ENCODE data around the gene SPIN1. TPM values are rescaled to one million over a fixed set of nuclear protein-coding genes. Genes with fewer than 3 reads are reported as not detected.
"Not testable (repeated sequence)": the region's sequence is repeated elsewhere in the genome, so short reads cannot be mapped to it uniquely, and the experiment has no call there.

SPIN1 gene
- polyA plus RNA-seq, 1 donor: 83.0 TPM

DNA sequence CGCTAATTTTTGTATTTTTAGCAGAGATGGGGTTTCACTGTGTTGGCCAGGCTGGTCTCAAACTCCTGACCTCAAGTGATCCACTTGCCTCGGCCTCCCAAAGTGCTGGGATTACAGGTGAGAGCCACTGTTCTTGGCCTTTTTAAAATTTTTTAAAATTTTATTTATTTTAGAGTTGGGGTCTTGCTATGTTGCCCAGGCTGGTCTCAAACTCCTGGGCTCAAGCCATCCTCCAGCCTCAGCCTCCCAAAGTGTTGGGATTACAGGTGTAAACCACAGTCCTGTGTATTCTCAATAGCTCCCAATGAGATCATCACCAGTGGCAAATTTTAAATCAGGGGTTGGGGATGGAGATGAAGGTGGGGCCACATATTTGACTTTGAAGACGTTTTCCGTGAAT lies 2.1 kb upstream of the SPIN1 start:
- not testable (repeated sequence) for H3K4me1 ChIP-seq (ENCODE audit: control insufficient read depth, insufficient read depth, low read length); H3K4me3 ChIP-seq (ENCODE audit: low read length); H3K27me3 ChIP-seq (ENCODE audit: control insufficient read depth, insufficient read depth, low read length); H3K36me3 ChIP-seq (ENCODE audit: control insufficient read depth, insufficient read depth, low read length); H3K9me3 ChIP-seq (ENCODE audit: control insufficient read depth, low read depth, low read length); DNase-seq
- 92% methylated on average over 2 of the region's 4 CpGs for WGBS (ENCODE audit: insufficient coverage, low lambda C conversion rate)
- peak overlapping the region; percentile 99 for H3K27ac ChIP-seq (ENCODE audit: low read length)

DNA sequence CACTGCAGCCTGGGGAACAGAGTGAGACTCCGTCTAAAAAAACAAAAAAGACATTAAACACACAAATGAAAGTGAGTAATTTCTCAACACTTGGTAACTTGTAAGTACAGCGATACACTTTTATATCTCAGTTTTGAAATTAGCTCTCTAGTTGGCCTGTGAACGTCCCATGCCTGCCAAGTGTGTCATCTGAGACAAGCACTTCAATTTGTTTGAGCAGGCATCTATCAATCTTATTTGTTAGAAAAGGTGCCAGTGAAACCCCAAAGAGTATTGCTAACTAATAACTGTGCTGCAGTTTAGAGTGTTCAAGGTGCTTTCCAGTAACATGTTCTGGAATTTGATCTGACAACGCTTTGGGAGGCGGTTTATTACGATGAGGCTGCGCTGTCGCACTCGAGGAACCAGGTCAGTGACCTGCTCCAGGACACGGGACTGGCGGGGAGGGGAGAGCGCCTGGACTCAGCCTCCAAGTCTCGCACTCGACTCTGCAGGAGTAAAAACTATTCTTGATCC lies 1.1 kb upstream of the SPIN1 start:
- H3K27me3 ChIP-seq (ENCODE audit: control insufficient read depth, insufficient read depth, low read length): no peaks in the 10 kb centered on the region
- H3K9me3 ChIP-seq (ENCODE audit: control insufficient read depth, low read depth, low read length): no peaks in the 10 kb centered on the region
- peak; percentile 84 to 90 for DNase-seq
- H3K4me1 ChIP-seq (ENCODE audit: control insufficient read depth, insufficient read depth, low read length): peaks cover 7% of the 10 kb centered on the region
- H3K27ac ChIP-seq (ENCODE audit: low read length): peak overlapping the region; percentile 99
- no CpG with 5 or more reads among the region's 14 CpGs for WGBS (ENCODE audit: insufficient coverage, low lambda C conversion rate)
- peaks cover 8% of the 10 kb centered on the region for H3K36me3 ChIP-seq (ENCODE audit: control insufficient read depth, insufficient read depth, low read length)
- H3K4me3 ChIP-seq (ENCODE audit: low read length): peak overlapping the region; percentile 85

GRCh38 chr9:88387552-88388202 lies 567 bp upstream of the SPIN1 start:
- Histone ChIP-seq H3K27ac (ENCODE audit: low read length) (peak overlapping the region; percentile 99), H3K4me1 (ENCODE audit: control insufficient read depth, insufficient read depth, low read length) (peaks cover 7% of the 10 kb centered on the region), H3K4me3 (ENCODE audit: low read length) (peak overlapping the region; percentile 85), H3K9me3 (ENCODE audit: control insufficient read depth, low read depth, low read length) (no peaks in the 10 kb centered on the region), H3K27me3 (ENCODE audit: control insufficient read depth, insufficient read depth, low read length) (no peaks in the 10 kb centered on the region), H3K36me3 (ENCODE audit: control insufficient read depth, insufficient read depth, low read length) (peaks cover 8% of the 10 kb centered on the region)
- no CpG with 5 or more reads among the region's 40 CpGs for WGBS (ENCODE audit: insufficient coverage, low lambda C conversion rate)
- DNase-seq: peak in 1 of 2 donors; percentile 53

- peaks cover 8% of the 10 kb centered on the region for H3K36me3 ChIP-seq (ENCODE audit: control insufficient read depth, insufficient read depth, low read length)
- 0% methylated on average over 1 of the region's 71 CpGs for WGBS (ENCODE audit: insufficient coverage, low lambda C conversion rate)
These were observed 802 bp downstream of the SPIN1 start for GRCh38 chr9:88388886-88389605.

DNA sequence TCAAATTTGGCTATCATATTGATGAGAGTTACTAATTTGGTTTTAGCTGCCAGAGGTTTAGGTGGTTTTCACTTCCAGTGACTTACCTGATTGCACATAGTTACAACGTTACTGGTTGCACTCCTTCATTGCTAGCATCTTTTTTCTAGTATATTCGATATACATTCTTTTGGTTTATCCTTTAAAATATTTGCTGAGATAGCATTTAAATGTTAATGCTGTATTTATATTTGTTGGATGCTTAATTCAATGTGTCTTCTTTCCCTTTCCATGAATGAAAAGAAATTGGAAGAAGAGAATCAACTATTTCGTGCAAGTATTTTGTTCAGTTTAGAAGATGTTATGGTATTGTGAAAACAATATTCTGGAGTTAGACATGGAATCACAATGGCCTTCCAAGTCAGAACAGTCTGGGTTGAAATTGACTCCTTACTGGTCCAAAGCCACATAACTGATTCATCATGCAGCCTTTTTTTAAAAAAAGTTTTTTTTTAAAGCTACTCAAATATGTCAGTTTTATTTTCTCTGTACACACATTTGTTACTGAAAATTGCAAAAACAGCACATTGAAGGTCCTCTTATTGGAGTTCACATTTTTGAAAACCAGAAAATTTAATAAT lies 2.2 kb downstream of the SPIN1 start:
- no peak overlapping the region for H3K4me3 ChIP-seq (ENCODE audit: low read length)
- peaks cover 7% of the 10 kb centered on the region for H3K4me1 ChIP-seq (ENCODE audit: control insufficient read depth, insufficient read depth, low read length)
- 83% methylated on average over 3 of the region's 3 CpGs for WGBS (ENCODE audit: insufficient coverage, low lambda C conversion rate)
- no peaks in the 10 kb centered on the region for H3K9me3 ChIP-seq (ENCODE audit: control insufficient read depth, low read depth, low read length)
- H3K36me3 ChIP-seq (ENCODE audit: control insufficient read depth, insufficient read depth, low read length): peaks cover 8% of the 10 kb centered on the region
- no peaks in the 10 kb centered on the region for H3K27me3 ChIP-seq (ENCODE audit: control insufficient read depth, insufficient read depth, low read length)
- no peak for DNase-seq
- H3K27ac ChIP-seq (ENCODE audit: low read length): no peak overlapping the region

More at GRCh38 chr9:88388886-88389605, 802 bp downstream of the SPIN1 start:
- H3K27me3 ChIP-seq (ENCODE audit: control insufficient read depth, insufficient read depth, low read length): no peaks in the 10 kb centered on the region
- DNase-seq: peak; percentile 54 to 74
- peaks cover 7% of the 10 kb centered on the region for H3K4me1 ChIP-seq (ENCODE audit: control insufficient read depth, insufficient read depth, low read length)
- H3K27ac ChIP-seq (ENCODE audit: low read length): peak overlapping the region; percentile 71
- no peaks in the 10 kb centered on the region for H3K9me3 ChIP-seq (ENCODE audit: control insufficient read depth, low read depth, low read length)
- H3K4me3 ChIP-seq (ENCODE audit: low read length): peak overlapping the region; percentile 56

GRCh38 chr9:88391236-88391635 lies 3.0 kb downstream of the SPIN1 start:
- Histone ChIP-seq H3K27ac (ENCODE audit: low read length) (no peak overlapping the region), H3K9me3 (ENCODE audit: control insufficient read depth, low read depth, low read length) (no peaks in the 10 kb centered on the region), H3K27me3 (ENCODE audit: control insufficient read depth, insufficient read depth, low read length) (no peaks in the 10 kb centered on the region), H3K36me3 (ENCODE audit: control insufficient read depth, insufficient read depth, low read length) (peaks cover 8% of the 10 kb centered on the region), H3K4me1 (ENCODE audit: control insufficient read depth, insufficient read depth, low read length) (peaks cover 7% of the 10 kb centered on the region), H3K4me3 (ENCODE audit: low read length) (no peak overlapping the region)
- no CpG with 5 or more reads among the region's 2 CpGs for WGBS (ENCODE audit: insufficient coverage, low lambda C conversion rate)
- DNase-seq: no peak

DNA sequence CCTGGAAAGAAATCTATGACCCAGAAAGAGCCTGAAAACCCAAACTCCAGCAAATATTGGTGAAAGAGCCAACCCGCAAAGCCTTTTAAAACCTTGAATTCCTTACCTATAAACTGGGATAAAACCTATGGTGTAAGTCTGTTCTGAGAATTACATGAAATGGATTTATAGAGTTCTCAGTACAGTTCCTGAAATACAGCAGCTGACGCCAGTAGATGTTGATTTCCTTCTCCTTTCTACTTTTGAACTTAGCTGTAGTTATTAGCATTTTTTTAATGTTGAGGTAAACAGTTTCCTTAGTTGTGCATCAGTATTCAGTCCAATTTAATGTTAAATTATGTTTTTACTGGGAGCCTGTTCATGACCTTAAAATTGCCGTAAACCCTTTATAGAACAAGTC lies 3.7 kb downstream of the SPIN1 start:
- no peak for DNase-seq
- WGBS (ENCODE audit: insufficient coverage, low lambda C conversion rate): 83% methylated on average over 1 of the region's 3 CpGs
- H3K27ac ChIP-seq (ENCODE audit: low read length): no peak overlapping the region
- H3K4me3 ChIP-seq (ENCODE audit: low read length): no peak overlapping the region
- no peaks in the 10 kb centered on the region for H3K4me1 ChIP-seq (ENCODE audit: control insufficient read depth, insufficient read depth, low read length)
- no peaks in the 10 kb centered on the region for H3K9me3 ChIP-seq (ENCODE audit: control insufficient read depth, low read depth, low read length)
- no peaks in the 10 kb centered on the region for H3K27me3 ChIP-seq (ENCODE audit: control insufficient read depth, insufficient read depth, low read length)
- peaks cover 8% of the 10 kb centered on the region for H3K36me3 ChIP-seq (ENCODE audit: control insufficient read depth, insufficient read depth, low read length)

DNA sequence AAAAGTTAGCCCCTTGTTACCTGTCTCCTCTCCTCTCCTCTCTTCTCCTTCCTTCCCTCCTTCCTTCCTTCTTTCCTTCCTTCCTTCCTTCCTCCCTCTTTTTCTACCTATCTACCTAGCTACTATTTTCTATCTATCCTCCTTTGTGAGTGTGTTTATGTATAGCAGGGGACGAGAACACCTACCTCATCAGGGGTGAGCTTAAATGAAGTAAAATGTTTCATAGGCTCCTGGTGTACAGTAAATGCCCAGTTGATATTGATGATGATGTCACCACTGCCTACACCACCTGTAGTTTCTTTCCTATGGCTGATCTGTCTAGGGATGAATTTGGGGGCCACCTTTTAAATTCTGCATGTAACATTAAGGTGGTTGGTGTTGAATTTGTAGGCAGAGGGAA lies 4.3 kb downstream of the SPIN1 start:
- Histone ChIP-seq H3K4me3 (ENCODE audit: low read length) (no peak overlapping the region), H3K27me3 (ENCODE audit: control insufficient read depth, insufficient read depth, low read length) (no peaks in the 10 kb centered on the region), H3K36me3 (ENCODE audit: control insufficient read depth, insufficient read depth, low read length) (peaks cover 8% of the 10 kb centered on the region), H3K9me3 (ENCODE audit: control insufficient read depth, low read depth, low read length) (no peaks in the 10 kb centered on the region), H3K27ac (ENCODE audit: low read length) (no peak overlapping the region), H3K4me1 (ENCODE audit: control insufficient read depth, insufficient read depth, low read length) (no peaks in the 10 kb centered on the region)
- no peak for DNase-seq
- WGBS (ENCODE audit: insufficient coverage, low lambda C conversion rate): no CpG with 5 or more reads among the region's 1 CpG

DNA sequence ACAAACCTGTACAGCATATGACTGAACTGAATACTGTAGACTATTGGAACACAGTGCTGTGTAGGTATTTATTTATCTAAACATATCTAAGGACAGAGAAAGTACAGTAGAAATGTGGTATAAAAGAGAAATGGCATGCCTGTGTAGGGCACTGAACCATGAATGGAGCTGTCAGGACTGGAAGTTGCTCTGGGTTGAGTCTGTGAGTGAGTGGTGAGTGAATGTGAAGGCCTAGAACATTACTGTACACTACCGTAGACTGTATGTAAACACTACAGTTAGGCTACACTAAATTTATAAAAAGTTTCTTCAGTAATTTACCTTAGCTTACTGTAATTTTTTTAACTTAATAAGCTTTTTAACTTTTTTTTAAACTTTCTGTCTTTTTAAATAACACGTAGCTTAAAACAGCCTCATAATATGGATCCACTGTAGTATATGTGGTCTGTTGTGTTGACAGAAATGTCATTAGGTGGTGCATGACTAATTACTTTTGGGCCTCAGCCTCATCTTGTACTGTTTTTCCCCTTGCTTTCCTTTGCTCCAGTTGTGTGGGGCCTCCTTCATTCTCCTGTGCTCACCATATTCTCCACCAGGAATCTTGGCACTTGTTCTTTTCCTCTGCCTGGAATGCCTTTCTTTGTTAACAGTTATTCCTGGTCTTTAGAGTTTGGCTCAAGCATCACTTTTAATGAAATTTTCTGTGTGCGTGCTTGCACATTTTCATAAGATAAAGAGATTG lies 8.8 kb downstream of the SPIN1 start:
- no peaks in the 10 kb centered on the region for H3K9me3 ChIP-seq (ENCODE audit: control insufficient read depth, low read depth, low read length)
- DNase-seq: no peak
- H3K36me3 ChIP-seq (ENCODE audit: control insufficient read depth, insufficient read depth, low read length): peaks cover 8% of the 10 kb centered on the region
- H3K27me3 ChIP-seq (ENCODE audit: control insufficient read depth, insufficient read depth, low read length): no peaks in the 10 kb centered on the region
- no peak overlapping the region for H3K4me3 ChIP-seq (ENCODE audit: low read length)
- H3K4me1 ChIP-seq (ENCODE audit: control insufficient read depth, insufficient read depth, low read length): no peaks in the 10 kb centered on the region
- 88% methylated on average over 2 of the region's 3 CpGs for WGBS (ENCODE audit: insufficient coverage, low lambda C conversion rate)
- H3K27ac ChIP-seq (ENCODE audit: low read length): no peak overlapping the region

GRCh38 chr9:88398016-88398415 lies 9.8 kb downstream of the SPIN1 start:
- DNase-seq: no peak
- no peaks in the 10 kb centered on the region for H3K27me3 ChIP-seq (ENCODE audit: control insufficient read depth, insufficient read depth, low read length)
- H3K4me1 ChIP-seq (ENCODE audit: control insufficient read depth, insufficient read depth, low read length): no peaks in the 10 kb centered on the region
- H3K27ac ChIP-seq (ENCODE audit: low read length): no peak overlapping the region
- H3K9me3 ChIP-seq (ENCODE audit: control insufficient read depth, low read depth, low read length): no peaks in the 10 kb centered on the region
- H3K4me3 ChIP-seq (ENCODE audit: low read length): no peak overlapping the region
- peaks cover 12% of the 10 kb centered on the region for H3K36me3 ChIP-seq (ENCODE audit: control insufficient read depth, insufficient read depth, low read length)
- WGBS (ENCODE audit: insufficient coverage, low lambda C conversion rate): 100% methylated on average over 1 of the region's 5 CpGs
